CD4-positive, alpha-beta T cell treated with Interleukin-10 for 1 hour (primary cell): ENCODE measurements around the gene TNFAIP2.

Source experiments
- DNase-seq: peaks from one replicate; pipeline ENCODE4 v3.0.0-alpha.2; 2020

Gene TNFAIP2, protein sequence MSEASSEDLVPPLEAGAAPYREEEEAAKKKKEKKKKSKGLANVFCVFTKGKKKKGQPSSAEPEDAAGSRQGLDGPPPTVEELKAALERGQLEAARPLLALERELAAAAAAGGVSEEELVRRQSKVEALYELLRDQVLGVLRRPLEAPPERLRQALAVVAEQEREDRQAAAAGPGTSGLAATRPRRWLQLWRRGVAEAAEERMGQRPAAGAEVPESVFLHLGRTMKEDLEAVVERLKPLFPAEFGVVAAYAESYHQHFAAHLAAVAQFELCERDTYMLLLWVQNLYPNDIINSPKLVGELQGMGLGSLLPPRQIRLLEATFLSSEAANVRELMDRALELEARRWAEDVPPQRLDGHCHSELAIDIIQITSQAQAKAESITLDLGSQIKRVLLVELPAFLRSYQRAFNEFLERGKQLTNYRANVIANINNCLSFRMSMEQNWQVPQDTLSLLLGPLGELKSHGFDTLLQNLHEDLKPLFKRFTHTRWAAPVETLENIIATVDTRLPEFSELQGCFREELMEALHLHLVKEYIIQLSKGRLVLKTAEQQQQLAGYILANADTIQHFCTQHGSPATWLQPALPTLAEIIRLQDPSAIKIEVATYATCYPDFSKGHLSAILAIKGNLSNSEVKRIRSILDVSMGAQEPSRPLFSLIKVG

DNA sequence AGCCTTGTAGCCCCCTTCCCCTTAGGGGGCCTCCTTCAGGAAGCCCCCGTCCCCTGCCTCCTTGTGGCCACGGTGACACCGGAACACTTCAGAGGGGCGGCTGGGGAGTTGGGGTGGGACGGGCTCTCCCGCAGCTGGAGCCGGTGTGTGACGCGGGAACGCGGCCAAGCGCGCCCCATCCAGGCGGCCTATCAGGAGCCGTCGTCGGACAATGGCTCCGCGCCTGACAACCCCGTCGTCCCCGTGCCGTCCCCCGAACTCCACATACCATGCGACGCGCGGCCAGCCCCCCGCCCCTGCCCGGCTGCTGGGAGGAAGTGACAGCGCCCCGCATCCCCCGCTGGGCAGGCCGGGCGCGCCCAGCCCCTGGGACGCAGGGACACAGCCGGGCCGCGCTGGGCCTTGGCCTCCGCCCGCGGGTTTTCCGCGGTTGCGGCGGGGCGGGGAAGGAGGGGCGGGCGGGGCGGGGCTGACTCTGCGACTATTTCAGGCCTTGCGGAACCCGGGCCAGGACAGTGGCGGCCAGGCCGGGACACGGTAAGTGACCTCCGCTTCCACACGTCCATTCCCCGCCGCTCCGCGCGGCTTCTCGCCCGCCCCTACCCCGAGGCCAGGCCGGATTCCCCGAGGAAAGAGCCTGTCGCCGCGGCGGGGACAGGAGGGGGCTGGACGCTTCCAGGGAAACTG, at the start of gene TNFAIP2:
TNFAIP2 (plus strand) TSS at position 515 of the 687 bp plus-strand sequence. CDS start 2,997 bp downstream, outside the sequence.
- DNase-seq: no peak

DNA sequence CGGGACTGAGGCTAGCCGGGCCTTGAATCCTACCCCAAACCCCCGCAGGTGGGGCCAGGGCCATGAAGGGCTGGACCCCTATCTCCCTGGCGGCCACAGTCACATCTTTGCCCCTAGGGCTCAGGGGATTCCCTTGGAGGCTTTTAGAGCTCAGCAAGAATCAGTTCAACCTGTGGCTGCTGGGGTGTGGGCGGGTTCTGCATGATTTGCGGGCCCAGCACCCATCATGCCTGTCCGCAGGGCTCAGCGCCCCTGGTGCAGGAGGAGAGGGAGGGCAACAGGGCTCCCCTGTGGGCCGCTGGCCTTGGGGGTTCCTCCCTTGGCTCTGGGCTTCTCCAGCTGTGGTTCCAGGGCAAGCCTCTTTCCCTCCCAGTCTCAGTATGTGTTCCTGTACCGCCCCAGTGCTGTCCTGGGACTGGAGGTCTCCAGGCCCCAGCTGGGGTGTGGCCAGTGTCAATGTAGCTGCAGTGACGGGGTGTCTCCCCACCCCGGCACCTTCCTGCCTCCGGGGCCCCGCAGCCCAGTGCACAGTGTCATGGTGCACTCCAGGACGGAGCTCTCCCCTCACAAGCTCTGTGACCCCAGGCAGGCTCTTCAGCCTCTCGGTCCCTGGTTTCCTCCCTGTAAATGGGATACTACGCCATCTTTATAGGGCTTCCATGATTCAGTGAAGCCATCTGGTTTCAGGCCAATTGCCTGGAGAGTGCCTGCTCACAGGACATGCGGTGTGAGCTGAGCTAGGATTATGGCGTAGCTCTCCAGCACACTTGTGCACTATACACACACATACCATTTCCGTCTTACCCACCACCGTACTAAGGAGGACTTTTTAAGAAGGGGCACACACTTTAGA, 49.2 kb upstream of the TNFAIP2 start:
- DNase-seq: no peak

DNA sequence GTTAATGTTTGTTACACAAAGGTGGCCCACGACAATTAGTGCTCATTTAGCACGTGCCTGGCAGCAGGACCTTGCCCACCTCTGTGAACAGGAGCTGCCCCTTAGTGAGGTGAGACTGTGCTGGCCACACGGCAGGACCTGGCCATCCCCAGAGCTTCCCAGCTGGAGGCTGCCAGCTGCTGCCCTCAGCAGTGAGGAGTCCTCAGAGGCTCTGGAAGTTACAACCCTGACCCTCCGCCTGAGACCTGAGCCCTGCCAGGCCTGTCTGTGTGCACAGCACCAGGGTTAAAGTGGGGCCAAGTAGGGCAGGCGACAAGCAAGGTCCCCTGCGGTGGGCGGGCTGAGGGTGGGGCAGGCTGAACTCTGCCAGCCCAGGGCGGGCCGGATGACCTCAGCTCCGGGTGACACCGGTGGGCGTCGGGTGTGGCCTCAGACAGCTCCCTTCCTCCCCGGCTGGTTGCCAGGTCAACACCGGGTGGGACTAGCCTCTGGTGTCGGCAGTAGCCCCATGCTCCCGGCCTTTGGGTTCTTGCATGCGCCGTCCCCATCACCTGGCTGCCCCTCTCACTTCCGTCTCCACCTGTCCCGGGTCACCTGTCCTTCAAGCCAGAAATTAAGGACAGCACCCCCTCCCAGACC, 48.4 kb upstream of the TNFAIP2 start:
- peak; percentile 20 for DNase-seq

DNA sequence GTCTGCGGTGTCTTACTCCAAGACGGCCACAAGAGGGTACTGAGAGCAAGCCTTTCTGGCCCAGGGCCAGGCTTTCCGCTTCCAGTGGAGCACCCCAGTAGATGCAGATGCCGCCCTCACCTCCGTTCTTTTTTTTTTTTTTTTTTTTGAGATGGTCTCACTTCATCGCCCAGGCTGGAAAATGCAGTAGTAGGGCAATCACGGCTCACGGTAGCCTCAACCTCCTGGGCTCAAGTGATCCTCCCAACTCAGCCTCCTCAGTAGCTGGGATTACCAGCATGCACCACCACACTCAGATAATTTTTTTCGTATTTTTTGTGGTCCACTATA, 44.9 kb upstream of the TNFAIP2 start:
- DNase-seq: peak; percentile 82

DNA sequence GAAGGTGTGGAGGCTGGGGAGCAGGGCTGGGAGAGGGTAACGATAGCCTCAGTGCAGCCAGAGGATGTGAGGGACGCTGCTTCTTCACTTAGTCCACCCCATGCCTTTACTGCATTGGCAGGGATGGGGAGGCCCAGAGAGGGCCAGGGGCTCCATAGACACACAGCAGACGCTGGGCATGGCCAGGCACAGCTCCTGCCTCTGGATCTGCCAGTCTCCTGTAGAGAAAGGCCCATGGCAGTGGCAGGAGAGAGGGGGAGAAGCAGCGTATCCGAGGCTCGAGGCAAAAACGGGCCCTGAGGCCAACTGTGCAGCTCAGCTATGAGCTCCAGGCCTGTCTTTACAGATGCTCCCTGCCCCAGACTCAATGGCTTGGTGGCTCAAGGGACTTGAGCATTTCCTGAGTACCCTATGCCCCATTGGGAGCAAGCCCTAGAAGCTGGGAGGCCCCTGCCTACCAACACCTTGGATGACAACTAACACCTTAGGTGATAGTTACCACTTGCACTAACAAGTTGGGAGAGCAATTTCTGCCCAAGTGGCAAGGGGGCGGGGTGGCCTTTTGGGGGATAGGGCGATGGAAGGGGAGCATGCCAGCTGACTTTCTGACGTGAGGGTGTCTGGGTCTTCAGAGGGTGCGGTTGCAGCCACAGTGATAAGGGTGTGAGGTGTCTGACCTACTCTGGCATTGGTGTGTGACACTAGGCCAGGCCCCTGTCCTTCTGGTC, 44.2 kb upstream of the TNFAIP2 start:
- DNase-seq: no peak

DNA sequence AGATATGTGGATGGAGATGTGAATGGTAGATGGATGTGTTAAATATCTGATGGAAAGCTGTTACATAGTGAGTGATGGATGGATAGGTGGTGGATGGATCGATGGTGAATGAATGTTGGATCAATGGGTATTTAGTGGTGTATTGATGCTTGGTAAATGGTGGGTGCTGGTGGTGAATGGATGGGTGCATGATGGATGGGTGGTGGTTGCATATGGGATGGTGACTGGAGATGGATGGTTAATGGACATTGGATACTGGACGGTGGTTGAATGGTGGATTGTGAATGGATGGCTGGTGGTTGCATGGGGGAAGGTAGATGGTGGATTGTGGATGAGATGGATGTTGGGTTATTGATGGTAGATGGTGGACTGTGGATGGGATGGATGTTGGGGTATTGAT, 41.3 kb upstream of the TNFAIP2 start:
- DNase-seq: no peak

DNA sequence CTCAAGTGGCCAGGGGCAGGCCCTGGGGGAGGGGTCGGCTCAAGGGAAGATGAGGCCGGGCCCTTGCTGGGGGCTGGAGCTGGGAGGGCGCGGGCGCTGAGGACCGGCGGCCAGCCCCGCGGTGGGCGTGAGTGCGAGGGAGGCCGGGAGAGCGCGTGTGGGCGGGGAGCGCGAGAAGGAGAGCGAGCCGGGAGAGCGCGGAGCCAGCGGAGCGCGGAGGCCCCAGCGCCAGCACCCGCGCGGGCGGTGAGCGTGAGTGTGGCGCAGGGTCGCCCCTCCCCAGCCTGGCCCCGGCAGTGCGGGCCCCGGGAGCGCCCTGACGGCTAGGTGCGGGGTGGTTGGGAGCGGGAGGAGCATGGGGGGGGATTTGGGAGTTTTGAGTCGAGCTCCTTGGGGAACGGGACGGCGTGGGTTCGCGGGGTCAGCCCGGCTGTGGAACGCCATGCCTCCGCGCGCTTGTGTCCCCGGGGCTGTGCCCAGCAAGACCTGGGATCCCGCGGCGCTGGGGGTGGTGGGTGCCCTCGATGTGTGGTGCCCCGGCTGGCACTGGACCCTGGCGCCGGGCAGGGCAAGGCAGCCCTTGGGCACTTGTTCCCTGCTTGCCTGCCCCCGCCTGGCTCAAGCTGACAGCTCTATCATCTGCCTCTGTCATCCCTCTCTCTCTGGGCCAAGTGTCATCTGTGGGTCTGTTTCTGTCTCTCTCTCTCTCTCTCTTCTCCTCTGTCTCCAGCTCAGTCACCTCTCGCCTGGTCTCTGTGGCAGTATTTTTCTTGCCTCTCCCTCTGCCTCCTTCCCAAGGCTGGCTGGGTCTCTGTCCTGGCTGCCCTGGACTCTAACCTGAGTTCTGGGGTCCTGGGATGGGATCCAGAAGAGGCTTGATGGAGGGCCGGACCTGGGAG, 39.0 kb upstream of the TNFAIP2 start, which contains the start of gene LBHD2:
LBHD2 (plus strand) TSS at position 190 of the 899 bp plus-strand sequence. CDS start 1,803 bp downstream, outside the sequence.
- DNase-seq: no peak

DNA sequence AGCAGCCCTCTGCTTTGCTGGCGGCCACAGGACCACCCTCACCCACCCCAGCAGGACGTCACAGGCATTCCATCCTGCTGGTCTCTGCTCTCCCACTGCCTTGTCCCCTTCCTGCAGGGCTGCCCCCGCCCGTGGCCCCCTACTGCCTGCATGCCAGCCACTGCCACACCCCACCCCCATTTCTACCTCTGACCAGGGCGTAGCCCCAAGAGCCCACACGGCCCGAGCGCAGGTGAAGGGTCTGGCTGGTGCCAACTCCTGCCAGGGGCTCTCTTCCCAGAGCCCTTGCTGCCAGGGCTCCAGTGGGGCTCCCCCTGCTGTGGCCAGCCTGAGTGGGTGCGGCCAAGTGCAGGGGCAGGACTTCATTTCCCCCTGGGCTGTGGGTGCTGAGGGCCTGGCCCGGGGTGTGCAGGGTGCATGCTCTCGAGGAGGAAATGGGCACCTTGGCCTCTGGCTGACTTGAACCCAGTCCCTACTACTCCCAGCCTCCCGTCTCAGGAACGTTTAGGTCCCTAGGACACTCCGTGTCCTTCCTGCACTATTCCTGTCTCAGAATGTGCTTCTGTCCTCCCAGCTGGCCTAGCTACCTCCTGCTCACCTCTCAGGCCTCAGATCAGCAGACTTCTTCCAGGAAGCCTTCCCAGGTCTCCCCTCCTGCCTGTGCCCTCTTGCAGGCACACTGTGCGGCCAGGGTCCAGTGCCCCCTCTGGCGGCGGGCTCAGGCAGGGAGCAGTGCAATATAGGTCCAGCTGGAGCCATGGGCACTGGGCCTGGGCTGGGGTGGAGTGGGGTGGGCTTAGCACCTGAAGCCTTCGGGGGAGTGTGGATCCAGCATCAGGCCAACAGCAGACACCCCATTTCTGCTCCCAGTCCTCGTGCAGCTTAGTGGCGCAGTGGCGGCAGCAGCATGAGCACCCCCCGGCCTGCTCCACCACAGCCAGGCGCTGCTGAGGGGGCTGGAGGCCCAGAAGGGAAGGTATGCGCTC, 37.9 kb upstream of the TNFAIP2 start:
- DNase-seq: no peak

DNA sequence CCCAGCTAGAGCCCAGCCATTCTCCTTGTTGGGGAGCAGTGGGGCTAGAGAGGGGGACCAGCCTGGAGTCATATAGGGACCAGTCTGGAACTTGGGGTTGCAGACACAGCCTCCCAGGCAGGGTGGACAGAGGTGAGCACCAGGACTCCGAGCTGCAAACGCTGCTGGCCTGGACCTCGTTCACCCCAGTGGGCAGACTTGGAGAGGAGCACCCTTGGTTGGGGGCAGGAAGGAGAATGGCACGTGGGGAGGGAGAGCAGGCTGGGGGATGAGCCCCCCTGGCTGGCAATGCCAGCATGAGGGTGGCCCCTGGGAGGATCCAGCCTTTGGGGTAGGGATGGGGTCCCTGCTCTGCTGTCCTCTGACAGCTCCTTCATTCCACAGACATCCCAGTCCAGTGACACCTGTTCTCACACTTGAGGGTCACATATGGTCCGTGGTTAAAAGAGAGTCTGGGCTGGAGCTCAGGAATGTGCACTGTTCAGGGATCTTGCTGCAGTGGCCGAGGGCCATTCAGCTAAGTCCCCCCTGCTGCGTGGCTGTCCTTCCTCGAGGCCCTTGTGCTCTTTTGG, 36.4 kb upstream of the TNFAIP2 start:
- no peak for DNase-seq

DNA sequence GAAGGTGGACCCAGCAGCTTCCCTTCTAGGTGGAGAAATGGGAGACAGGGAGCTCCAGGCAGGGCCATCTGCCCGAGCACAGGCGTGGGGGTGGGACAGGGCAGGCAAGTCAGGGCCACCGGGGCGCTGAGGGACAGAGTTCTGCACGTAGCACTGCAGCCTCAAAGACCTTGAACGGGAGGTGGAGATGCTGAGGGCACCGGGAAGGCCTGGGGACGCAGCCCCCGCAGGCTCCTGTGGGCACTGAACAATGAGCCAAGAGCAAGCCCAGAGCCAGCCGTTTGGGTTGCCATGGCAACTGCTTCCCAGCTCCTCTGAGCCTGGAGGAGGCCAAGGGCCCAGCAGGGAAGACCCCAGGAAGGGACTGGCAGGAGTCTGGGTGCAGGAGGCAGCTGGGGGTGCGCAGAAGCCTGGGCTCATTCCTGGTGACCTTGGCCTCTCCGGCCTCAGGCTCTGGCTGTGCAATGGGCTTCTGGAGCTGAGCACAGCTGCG, 35.9 kb upstream of the TNFAIP2 start:
- no peak for DNase-seq

DNA sequence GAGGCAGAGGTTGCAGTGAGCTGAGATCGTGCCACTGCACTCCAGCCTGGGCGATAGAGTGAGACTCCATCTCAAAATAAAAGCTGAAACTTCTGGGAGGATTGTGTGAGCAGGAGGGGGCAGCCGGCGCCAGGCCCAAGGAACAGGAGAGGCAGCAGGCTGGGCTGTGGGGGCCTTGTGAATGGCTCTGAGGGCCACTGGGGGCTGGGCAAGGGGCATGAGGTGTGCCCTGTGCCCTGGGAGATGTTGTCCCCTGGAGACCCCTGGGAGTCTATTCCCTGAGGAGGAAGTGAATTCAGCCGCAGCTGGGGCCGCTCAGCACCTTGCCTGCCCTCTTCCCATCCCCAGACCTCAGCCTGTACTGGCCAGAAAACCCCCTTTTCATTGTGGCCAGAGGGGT, 34.3 kb upstream of the TNFAIP2 start:
- no peak for DNase-seq

DNA sequence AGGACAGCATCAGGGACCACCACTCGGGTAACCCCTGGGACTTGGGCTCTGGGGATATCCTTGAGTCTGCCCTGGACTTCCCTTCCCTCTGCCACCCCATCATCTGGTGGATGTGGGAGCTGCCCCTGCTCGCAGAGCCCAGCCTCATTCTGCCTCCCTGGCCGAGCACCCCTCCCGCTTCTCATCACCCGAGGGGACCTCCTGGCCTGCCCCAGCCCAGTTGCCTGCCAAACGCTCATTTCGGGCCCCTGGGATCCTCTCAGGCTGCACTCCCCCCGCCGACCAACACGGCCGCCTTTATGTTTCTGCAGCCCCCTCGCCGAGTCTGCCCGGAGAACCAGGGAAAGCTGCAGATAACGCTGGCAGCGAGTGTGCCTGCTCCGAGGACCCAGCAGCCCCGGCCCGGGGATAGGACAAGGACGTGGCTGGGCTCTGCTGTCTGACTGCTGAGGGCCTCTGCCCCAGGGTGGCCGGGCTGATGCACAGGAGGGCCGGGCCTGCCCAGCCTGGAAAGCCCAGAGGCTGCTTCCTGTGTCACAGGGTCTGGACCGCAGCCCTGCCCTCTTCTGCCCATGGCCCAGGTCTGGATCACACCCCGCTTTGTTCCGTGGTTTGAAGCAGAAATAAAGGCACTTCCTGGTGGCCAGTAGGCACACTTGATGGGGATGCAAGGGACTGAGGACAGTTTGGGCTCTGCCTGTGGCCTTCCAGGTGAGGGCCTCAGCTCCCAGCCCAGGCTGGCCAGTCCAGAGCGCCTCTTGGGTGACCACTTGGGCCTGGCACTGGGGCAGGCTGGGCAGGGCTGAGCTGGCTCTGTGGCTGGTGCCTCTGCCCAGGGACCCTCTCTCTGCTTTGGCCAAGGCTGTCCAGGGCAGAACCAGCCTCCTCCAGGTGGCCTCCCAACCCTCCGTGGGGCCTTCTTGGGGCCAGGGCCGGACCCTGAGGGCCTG, 33.6 kb upstream of the TNFAIP2 start:
- no peak for DNase-seq

DNA sequence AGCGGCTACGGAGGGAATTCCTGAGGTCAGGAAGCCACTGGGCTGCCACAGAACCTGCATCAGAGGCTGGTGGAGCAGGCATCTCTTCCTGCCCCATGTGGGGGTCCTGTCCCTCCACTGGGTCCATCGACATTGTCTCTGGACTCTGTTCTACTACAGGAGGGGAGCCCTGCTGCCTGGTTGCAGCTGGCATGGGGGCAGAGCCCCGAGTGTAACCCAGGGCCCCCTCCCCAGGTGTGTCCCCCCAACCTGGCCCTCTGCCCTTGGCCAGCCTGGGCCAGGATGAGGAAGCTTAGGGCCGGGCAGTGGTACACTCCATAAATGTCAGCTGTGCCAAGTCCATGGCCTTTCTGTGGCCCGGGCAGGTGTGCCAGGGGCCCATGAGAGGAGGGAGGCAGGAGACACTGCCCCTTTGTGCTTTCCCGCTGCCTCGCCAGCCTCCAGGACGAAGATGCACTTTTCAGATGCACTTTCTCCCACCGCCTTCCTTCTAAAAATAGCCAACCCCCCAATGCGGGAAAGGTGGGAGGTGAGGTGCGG, 32.7 kb upstream of the TNFAIP2 start:
- DNase-seq: no peak

DNA sequence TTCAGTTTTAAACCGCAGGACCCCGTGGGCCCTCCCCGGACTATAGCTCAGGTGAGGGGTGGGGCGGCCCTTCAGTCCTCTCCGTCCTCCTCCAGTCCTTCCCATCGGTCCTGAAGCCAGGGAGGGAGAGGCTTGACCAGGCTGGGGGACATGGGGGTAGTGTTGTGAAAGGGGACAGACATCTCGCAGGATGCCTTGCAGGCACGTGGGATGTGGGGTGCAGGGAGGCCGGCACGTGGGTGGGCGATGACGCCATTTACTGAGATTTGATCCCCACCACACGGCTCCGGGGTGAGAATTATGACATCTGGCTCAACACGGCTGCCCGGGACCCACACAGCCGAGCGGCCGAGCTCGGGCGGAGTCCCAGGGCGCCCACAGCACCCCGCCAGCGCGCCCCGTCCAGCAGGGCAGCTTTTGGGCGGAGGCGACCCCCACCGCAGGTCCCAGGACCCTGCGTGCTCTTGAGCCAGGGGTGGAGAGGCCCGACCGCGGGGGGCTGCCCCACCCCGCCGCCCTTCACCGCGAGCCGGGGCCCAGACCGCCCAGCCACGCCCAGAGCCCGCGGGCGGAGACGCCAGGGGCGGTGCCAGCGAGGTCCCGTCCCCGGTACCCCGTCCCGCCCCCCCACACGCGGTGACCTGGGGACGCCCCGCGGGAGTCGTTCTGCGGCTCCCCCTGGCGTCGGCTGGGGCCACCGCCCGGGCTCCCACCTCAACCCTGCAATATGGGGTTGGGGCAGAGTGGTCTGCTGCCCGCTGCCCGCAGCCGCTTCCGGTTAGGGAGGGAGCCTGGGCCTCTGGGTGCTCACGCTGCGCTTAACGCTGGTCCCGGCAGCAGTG, 32.0 kb upstream of the TNFAIP2 start:
- DNase-seq: peak; percentile 80

DNA sequence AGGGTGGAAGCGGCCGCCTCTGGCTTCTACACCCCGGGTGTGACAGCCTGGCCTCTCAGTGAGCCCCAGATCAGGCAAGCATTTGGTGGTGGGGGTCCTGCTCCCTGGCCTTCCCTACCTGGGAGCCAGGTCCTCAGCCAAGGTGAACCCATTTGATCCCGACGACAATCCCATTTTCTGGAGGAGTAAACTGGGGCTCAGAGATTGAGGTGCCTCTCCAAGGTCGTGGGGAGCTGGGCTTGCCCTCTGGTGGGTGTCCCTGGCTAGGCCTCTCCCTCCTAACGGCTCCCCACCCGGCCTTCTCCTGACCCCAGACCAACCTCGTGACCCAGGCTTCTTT, 31.4 kb upstream of the TNFAIP2 start:
- no peak for DNase-seq

DNA sequence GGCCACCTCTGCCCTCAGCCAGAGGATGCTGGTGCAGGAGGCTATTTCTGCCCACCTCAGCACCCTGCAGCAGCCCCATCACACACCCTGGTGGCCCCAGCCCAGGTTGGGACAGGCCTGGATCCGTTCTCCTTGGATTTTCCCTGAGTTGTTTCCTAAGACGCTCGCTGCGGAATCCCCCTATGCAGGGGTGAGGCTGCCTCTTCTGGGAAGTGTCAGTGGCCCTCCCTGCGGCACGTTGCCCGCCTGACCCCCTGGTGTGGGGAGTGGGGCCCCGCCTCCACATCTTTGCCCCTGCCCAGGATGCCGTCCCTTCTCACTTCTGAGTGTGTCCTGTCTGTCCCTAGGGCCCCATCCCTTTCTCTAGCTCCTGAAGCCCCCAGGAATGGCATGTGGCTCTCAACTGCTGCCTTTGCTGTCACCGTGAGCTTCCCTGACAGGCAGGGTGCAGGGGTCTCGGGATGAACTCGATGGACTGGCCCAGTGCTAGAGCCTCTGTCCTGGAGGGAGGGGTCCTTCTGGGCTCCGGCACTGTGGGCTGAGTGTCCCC, 29.3 kb upstream of the TNFAIP2 start:
- DNase-seq: no peak
